NCI-H2196 (cell line): Measurements from ENCODE around the gene SLC9A1.
A peak's percentile ranks its signal among the peaks of the same experiment; 100 is the strongest.

Experiments
- DNase-seq: peaks from one replicate; lab custom pipeline; 2025; ENCODE audit not compliant: unreplicated experiment; lab: John Stamatoyannopoulos, UW

The SLC9A1 gene

DNA sequence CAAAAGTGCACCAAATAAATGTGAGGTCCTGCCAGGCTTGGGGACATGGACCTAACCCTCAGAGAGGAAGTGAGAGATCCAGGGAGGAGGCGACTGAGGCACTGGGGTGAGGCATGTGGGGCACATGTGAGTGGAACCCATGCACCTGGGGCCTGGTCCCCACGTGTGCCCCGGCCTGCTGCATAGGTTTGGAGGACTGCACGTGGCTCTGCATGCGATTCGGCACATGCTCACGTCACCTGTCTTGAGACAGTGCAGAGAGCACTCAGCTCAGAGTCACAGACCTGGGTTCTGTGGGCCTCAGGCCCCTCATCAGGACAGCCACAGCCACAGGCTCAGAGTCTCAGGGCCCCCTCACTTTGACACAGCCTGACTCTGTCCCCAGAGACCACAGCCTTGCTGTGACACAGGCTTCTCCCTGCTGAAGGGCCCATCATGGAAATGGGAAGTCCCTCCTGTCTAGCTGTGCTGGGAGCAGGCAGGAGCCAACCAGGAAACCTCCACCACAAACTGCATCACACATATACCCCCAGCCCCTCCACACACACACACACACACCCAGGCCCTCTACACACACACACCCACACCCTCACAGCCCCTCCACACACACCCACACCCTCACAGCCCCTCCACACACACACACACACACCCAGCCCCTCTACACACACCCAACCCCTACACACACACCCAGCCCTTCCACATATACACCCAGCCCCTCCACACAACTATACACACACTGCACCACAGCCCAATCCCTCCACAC lies 48.2 kb downstream of the SLC9A1 start:
- DNase-seq = no peak

DNA sequence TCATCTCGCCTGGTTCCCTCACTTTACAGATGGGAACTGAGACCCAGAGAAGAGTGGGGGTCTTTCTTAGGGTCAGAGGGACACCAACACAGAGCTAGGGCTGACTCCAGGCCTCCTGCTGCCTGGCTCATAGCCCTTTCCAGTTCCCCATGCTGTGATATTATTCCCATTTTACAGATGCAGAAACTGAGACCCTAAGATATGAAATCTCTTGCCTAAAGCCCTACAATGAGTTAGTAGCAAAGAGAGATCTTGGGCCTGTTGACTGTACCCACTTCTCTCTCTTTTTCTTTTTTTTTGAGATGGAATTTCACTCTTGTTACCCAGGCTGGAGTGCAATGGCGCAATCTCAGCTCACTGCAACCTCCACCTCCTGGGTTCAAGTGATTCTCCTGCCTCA lies 49.9 kb downstream of the SLC9A1 start:
- no peak for DNase-seq

DNA sequence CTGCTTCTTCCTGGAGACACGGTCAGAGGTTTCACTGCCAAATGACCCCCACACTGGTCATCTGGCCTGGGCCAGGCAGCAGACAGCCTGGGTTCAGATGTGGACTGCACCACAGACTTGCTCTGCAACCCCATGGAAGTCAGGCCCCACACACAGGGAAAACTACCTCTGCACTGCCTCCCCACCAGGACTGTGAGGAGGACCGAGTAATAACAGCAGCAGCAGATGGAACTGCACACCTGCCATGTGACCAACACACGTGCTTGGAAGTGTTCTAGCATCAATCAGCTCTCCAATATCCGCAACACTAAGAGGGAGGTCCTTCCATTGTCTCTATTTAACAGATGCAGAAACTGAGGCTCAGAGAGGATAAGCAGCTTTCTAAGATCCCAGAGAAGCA lies 51.4 kb downstream of the SLC9A1 start:
- no peak for DNase-seq

DNA sequence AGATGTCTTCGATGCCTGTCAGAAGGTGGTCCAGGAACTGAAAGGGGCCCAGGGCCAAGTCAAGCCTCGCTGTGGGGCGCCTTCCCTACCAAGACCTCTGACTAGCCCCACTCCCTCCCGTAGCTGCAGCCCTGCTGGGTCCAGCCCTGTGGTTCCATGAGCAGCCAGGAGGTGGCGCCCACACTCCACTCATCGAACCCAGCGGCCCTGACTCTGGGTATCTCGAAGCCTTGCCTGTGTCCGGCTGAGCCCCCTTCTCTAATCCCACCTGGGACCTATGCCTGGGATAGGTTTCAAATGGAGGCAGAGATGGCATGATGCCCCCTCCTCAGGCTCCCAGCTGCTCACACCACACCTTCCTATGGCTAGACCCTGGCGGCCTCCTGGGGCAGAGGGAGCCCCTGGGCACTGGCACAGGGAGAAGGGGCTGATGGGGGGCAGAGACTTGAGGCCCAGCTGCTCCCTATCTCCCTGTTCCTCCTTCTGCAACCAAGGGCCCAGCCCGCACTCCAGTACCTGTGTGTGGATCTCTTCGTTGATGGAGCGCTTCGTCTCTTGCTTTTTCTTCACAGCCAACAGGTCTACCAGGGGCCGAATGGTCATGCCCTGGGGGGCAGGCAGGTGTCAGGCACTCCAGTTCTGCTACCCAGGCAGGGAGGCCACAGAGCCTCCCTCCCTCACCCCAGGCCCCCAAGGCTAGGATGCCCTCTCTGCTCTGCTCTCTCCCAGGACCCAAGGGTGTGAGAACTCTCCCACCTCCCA lies 52.0 kb downstream of the SLC9A1 start:
- peak; percentile 58 for DNase-seq

DNA sequence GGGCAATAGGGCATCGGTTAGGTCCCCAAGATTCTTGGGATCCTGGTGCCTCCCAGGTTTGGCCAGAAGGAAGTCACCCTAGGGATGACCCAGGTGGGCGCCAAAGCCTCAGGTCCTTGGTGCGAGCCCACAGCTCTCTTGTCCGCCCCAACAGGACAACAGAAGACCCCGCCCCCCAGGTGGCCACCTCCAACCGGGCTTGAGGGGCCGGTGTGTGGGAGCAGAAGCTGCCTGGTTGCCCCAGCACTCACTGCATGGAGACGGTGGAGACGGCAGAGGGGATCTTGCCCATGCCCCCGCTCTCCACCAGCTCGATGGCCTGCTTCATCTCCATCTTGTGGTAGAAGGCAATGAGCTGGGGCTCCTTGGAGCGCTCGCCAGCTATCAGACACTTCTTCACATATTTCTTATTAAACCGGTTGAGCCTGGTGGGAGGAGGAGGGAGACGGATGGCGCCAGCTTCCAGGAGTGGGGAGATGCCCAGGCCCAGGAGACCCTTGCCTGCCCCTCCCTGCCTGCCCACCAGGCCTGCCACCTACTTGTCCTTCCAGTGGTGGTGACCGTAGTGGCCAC lies 52.7 kb downstream of the SLC9A1 start:
- DNase-seq = no peak

DNA sequence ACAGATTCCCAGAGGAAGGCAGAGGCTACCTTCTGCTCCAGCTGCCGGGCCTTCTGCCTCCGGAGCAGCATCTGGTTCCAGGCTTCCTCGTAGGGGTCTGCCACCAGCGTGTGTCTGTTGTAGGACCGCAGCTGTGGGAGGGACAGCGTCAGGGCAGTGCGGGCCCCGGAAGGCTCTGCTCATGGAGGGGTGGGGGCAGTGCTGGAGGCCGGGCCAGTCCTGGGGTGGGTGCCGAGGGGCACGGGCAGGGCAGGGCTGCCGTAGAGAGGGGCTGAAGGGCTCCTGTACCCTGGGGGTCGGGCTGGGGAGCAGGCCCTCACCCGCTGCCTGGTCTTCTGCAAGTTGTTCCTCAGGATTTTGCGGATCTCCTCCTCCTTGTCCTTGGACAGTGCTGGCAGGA lies 53.2 kb downstream of the SLC9A1 start:
- no peak for DNase-seq

DNA sequence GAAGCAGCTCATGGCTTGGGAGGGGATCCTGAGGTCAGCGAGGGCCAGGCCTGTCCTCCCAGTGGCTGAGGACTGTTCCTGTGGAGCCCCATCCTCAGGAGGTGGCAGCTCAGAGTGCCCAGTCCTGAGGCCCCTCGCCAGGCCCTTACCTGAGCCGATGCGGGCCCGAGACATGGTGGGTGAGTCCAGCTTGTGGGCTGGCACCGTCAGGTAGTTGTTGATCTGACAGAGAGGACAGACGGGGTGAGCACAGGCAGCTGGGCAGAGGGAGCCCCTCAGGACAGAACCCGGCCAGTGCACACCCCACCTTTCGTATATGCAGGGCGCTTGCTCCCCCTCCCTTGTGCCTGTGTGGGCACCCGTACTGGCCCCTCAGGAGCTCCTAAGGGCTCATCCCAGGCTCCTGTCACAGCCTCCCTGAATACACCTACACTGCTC lies 53.9 kb downstream of the SLC9A1 start:
- no peak for DNase-seq

DNA sequence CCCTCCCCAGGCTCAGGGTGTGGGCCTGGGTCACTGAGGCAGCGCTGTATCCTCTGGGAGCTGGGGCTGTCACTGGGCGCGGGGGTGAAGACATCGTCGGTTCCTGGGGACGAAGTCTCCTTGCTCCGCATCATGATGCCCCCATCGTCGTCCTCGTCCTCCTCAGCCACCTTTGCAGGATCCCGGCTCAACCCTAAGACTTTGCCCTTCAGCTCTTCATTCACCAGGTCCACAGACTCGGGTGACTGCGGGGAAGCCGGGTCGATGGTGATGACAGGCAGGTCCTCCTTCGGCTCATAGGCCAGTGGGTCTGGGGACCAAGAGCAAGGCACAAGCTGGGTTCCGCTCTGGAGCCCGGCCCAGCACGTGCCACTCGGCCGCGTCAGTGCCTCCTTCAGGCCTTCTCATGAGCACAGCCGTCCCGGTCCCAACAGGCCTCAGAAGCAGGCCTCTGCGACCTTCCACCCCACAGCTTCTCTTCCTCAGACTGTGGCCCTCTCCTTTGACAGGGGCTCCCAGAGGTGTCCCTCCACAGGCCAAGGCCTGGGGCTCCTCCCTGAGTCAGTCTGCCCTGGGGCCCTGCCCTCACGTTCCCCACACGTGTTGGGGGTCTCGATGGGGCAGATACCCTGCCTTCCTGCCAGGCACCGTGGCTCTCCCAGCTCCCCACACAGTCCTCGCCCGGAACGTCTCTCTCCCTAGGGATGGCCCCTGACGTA lies 54.4 kb downstream of the SLC9A1 start:
- no peak for DNase-seq

DNA sequence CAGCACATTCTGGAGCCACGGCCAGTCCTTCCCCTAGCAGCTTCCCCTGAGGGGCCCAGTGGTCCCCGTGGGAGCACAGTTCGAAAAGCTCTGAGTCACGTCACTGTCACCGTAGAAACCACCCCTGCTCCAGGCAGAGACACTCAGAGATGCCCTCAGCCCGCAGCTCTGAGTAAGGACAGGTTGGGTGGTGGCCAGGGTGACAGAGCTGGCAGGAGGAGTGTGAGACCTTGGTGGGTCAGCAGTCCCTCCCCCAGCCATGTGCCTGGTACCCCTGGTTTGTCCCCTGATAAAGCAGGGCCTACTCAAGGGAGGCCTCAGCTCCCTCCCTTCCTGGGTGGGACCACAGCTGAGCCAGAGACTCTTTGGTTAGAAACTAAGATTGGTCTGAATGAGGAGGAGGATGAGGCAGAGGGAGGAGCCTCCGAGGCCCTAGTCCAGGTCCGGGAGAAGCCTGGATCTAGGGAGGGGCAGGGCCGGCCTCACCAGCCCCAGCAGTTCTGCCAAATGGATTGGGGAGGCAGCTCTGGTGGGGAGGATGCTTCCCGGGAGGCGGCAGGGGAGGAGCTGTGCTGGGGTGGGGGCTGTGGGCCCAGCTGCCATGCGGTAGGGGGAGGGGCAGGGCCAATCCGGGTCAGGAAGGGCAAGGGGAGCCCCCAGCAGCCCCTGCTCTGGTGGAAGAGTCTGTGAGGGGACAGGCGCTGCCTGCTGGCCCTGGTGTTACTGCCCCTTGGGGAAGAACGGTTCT lies 55.2 kb downstream of the SLC9A1 start:
- no peak for DNase-seq

DNA sequence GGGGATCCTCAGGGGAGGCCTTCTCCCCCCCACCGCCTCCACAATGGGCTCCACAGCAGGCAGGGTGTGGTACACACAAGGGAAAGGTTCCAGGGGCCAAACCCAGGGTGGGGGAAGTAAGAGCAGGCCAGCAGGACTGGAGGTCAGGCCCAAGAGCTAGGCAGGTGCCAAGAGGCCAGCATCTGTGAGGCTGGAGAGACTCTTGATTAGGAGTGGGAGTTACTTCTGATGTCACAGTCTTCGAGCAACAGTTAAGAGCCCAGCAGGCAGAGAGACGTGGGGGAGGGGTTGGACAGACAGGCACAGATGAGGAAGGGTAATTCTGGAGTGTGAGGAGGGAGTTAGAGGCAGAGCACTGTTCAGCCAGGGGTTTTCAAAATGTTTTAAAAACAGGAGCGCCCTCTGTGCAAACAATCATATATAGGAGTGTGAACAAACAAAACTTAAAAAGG lies 55.8 kb downstream of the SLC9A1 start:
- DNase-seq = no peak

DNA sequence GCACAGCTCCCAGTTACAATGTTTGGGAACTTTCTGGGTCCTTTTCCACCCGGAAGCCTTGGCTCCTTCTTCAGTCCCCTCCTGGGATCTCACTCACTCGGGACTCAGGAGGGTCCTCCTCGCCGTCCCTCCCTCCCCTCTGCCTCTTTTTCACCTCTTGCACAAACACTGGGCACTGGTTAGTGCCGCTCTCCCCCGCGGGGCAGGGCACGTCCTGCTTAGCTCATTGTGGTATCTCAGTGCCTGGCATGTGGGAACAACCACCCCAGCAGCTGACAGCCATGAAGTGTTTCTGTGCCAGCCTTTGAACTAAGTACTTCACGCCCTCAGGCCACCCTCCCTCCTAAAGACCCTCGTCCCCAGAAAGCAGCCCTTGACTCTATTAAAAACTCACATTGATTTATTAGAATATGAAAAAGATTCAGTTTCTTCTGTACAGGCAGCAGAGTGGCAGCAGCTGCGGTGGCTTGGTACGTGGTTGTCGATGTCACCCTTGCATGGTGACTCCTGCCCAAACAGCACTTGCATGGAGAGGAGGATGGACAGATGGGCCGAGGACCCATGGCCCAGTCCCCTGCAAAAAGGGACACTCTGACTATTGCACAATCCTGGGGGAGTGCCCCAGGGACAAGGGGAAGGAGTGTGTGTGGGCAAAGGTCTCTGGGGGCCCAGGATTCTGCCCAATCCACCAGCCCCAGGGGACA lies 56.3 kb downstream of the SLC9A1 start:
- DNase-seq = no peak

DNA sequence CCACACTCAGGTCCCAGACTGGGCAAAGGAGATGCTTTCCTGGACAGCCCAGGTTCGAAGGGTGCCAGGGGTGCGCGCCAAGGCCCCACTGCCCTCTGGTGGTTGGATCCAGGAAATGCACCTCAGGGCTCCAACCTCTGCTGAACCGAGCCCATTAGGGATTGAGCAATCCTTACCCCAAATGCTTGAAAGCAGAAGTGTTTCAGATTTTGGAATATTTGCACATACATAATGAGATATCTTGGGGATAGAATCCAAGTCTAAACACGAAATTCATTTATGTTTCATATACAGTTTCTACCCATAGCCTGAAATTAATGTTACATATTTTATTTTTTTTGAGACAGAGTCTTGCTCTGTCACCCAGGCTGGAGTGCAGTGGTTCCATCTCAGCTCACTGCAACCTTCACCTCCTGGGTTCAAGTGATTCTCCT lies 57.4 kb downstream of the SLC9A1 start:
- DNase-seq = peak; percentile 79

DNA sequence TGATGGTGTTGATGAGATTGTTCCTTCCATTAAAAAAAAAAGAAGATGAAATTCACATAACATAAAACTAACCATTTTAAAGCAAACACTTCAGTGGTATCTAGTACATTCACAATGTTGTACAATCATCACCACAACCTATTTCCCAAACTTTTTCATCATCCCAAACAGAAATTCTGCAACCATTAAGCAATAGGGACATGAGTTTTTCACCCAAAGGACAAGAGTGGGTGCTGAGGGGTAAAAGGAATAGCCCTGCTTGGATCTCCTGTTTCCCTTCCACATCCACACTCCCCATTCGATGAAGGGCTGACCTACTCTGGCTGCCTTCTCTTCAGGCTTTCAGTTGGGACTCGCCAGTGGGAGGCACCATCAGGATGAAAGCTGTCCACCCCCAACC lies 59.3 kb downstream of the SLC9A1 start:
- no peak for DNase-seq

DNA sequence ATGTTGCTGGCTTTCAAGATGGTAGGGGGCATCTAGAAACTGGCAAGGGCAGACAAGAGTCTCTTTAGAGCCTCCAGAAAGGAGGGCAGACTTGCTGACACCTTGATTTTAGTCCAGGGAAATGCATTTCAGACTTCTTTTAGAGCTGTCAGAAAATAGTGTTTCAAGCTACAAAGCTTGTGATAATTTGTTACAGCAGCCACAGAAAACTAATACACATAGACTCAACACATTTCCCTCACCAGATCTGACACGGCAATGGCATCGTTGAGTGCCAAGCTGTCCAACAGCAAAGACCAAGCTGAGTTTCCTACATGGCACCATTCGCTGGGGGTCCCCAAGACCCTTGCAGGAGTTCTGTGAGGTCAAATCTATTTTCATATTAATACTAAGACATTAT lies 62.0 kb downstream of the SLC9A1 start:
- no peak for DNase-seq

DNA sequence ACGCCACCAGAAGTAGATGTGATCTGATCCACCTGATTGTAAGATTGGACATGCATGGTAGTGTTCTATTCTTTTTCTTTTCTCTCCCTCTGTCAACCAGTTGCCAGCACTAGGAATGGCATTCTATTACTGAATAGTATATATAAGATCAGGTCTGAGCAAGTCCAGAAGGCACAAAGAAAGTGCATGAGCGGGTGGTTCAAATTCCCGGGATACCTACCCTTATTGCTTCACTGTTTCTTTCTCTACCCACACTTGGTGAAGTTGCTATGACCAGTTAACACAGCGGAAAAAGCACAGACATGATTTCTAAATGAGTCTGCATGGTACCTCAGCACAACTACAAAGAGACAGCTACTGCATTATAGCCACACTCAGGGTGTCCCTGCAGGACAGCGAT lies 64.0 kb downstream of the SLC9A1 start:
- DNase-seq = no peak

DNA sequence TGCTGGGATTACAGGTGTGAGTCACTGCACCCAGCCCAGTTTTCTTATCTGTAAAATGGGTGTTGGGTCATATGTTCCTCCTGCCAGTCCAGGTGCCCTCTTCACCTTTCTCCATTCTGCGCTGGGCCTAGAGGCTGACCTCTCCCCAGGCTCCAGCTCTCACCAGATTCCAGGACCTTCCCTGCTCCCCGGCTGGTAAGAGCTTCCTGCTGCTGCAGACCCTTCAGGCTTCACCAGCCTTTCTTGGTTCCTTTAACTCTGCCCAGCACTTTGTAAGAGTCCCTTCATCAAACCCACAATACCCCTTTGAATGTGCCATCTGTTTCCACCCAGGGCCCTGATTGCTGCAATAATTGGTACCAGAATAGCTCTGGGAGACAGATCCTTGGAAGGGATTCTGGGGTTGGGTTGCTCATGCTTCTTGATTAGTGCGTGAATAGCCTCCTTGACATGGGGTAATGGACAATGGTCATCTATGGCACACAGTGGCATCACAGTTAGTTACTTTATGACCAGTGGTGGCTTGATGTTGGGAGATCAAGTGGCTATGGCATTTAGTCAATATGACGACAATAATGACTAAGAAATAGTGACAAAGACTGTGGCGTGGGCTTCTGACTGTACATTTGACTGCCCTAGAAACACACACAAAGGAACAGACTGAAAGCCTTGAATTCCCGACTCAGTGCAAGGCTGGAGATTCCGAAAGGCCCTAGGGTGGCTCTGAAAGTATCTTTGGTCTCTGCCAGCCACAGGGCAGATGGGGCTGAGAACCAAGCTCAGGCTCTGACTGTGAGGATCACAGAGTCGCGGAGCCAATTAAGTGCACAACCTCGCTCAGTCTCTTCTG lies 67.3 kb downstream of the SLC9A1 start:
- DNase-seq = no peak

DNA sequence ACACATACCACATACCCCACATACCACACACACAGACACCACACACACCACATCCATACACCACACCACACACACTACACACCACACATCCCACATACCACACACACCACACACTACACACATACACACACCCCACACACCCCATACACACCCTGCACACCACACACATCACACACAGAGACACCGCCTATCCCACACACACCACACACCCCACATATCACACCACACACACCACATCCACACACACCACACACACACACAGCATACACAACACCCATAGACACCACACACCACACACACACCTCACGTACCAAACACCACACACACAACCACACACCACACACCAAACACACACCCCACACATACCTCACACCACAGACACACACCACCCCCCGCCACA lies 68.3 kb downstream of the SLC9A1 start:
- DNase-seq = no peak

DNA sequence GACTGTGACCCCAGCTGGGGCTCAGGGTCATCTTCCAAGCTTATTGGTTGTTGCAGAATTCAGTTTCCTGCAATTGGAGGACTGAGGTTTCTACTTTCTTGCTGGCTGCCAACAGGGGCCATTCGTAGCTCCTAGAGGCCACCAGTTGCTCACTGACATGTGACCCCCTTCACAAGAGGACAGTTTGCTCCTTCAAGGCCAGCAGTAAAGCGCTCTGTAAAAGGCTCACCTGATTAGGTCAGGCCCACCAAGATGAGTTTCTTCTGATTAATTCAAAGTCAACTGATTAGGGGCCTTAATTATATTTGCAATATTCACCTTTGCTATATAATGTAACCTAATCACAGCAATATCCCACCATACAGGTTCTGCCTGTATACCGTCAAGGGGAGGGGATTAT lies 68.9 kb downstream of the SLC9A1 start:
- DNase-seq = no peak

DNA sequence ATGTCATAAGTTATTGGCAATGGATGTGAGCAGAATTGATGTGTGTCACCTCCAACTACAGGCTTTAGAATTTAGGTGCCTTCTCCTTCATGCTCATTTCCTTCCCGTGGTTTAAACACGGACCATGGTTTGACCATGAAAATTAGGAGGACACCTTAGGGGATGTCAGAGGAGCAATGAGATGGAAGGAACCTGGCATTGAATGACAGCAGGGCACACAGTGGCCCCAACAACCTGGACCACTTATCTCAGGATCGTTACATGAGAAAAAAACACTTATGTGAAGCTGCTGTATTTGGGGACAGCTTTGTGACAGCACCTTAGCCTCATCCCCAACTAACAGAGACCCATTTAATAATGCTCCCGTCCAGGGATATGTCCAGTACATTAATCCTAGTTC lies 70.8 kb downstream of the SLC9A1 start:
- DNase-seq = no peak
